ELF-1 (cell line): Measurements from ENCODE around the gene OR2A42.
"Not testable (repeated sequence)": the region's sequence is repeated elsewhere in the genome, so short reads cannot be mapped to it uniquely, and the experiment has no call there.

ENCODE experiments used
- DNase-seq: peaks from one replicate; pipeline ENCODE4 v3.0.0-alpha.2; 2016; ENCODE audit warnings: low read depth, low spot score

Gene OR2A42

GRCh38 chr7:144223675-144224074, 15.7 kb downstream of the OR2A42 start:
- not testable (repeated sequence) for DNase-seq

GRCh38 chr7:144220531-144220930, 18.9 kb downstream of the OR2A42 start:
- not testable (repeated sequence) for DNase-seq

- DNase-seq, result not testable (repeated sequence)
Observed at GRCh38 chr7:144219149-144219548, 20.3 kb downstream of the OR2A42 start.

- not testable (repeated sequence) for DNase-seq
Observed at GRCh38 chr7:144218581-144218980, 20.8 kb downstream of the OR2A42 start.

GRCh38 chr7:144217200-144217599, 22.2 kb downstream of the OR2A42 start:
- DNase-seq, result not testable (repeated sequence)

GRCh38 chr7:144205306-144205705, 34.1 kb downstream of the OR2A42 start:
- not testable (repeated sequence) for DNase-seq

- DNase-seq, result not testable (repeated sequence)
Observed at GRCh38 chr7:144203086-144203485, 36.3 kb downstream of the OR2A42 start.

GRCh38 chr7:144201978-144202377, 37.4 kb downstream of the OR2A42 start:
- DNase-seq, result not testable (repeated sequence)

- peak; percentile 6 for DNase-seq
Observed at GRCh38 chr7:144198934-144199333, 40.5 kb downstream of the OR2A42 start.

- not testable (repeated sequence) for DNase-seq
Observed at GRCh38 chr7:144195212-144195872, 44.1 kb downstream of the OR2A42 start, which contains the start of gene ARHGEF35. Gene ARHGEF35, minus strand, starts transcription at chr7:144195833. Its CDS starts 7,450 bp downstream, at chr7:144188383.

GRCh38 chr7:144194453-144194852, 45.0 kb downstream of the OR2A42 start:
- not testable (repeated sequence) for DNase-seq

GRCh38 chr7:144193782-144194181, 45.6 kb downstream of the OR2A42 start:
- DNase-seq, result not testable (repeated sequence)

- DNase-seq, result not testable (repeated sequence)
Observed at GRCh38 chr7:144188578-144189171, 50.7 kb downstream of the OR2A42 start.

- not testable (repeated sequence) for DNase-seq
Observed at GRCh38 chr7:144187848-144188247, 51.6 kb downstream of the OR2A42 start.

- DNase-seq, result not testable (repeated sequence)
Observed at GRCh38 chr7:144183166-144183565, 56.2 kb downstream of the OR2A42 start, which contains the start of gene CTAGE4. Gene CTAGE4, plus strand, starts transcription at chr7:144183466. Its CDS starts 38 bp downstream, at chr7:144183504.

GRCh38 chr7:144179165-144179479, 60.3 kb downstream of the OR2A42 start:
- DNase-seq, result not testable (repeated sequence)

GRCh38 chr7:144178380-144179164, 60.8 kb downstream of the OR2A42 start:
- DNase-seq, result peak; percentile 17
